ENCODE measurements around the gene PITX2.

PITX2 gene

DNA sequence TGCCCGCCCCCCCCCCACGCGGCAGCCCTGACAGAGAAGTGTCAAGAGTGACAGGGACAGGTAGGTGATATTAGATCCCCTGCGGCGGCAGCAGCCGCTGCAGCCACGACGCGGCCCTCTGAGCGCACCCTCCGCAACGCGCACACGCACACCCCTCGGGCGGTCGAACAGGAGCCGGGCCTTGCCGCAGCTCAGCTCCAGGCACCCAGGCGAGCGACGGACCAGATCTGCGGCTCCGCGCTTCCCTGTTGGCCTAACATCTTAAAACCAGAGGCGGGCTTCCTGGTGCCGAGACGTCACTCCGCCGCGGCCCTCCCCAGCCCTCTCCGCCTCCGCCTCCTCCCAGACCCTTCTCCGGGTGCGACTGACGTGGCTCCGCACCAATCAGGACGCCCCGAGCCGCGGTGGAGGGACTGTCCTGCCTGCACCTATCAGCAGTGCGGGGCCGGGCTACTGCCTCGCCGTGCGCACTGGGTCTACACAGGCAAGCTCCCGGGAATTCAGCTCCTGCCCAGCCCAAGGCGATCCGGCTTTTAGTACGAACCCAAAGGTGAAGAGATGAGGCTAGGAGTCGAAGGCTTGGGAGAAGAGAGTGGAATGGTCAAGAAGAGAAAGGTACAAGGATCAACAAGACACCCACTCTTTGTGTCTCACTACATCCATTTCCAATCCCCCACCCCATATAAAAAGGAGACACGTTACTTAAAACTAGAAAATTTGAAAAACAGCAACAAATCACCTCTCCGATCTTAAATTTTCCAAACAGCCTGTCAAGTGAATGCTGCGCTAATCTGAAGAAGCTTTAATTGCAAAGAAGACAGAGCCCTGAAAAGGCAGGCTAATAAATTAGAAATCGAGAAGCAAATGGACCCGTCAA, at the start of gene PITX2:
Gene PITX2, minus strand, starts transcription at position 237 of the 877 bp plus-strand sequence. CDS start 617 bp downstream, outside the sequence.
- no peak within 1 kb of the TSS for H3K27ac ChIP-seq
- no peaks in the 10 kb centered on the region; a peak in 1 of 22 replicates for H3K36me3 ChIP-seq
- H4K20me1 ChIP-seq, result no peaks in the 10 kb centered on the region; a peak in 2 of 22 replicates
- H3K9me3 ChIP-seq (replicated peaks in 1 of 11), result peaks cover 53 to 74% (median 65%) of the 10 kb centered on the region in 11 experiments
- peaks cover 98 to 100% (median 100%) of the 10 kb centered on the region in 11 experiments for H3K27me3 ChIP-seq
- peaks cover 0 to 9% (median 0%) of the 10 kb centered on the region in 10 experiments; a peak in 2 of 20 replicates for H3K4me1 ChIP-seq
- H3K4me2 ChIP-seq, result no peak within 1 kb of the TSS
- no peak for TF ChIP-seq Cebpa-rat (IDR thresholded peaks at IDR 0.05)
- no peak within 1 kb of the TSS for H3K4me3 ChIP-seq
- no peak within 1 kb of the TSS for H3K9ac ChIP-seq

DNA sequence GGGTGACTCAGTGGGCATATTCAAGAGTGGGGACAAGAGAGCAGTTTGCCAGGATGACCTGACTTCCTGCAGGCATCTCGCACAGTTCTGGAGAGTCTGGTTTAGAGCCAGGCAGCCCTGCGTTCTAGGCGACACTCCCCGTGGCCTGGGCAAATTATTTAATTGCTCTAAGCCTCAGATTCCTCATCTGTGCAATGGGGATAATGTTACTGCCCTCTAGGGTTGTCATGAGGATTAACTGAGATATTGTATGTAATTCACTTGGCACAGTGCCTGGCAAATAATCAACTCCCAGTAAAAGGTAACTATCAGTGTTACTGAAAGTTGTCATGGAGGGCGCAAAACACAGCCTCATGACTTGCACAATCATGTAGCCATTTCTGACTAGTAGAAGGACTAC, 48.8 kb upstream of the PITX2 start:
- no peak for TF ChIP-seq Cebpa-rat (IDR thresholded peaks at IDR 0.05)
- Histone ChIP-seq H3K4me1 (no peaks in the 10 kb centered on the region), H3K27me3 (no peaks in the 10 kb centered on the region), H3K9ac (no peak overlapping the region), H4K20me1 (no peaks in the 10 kb centered on the region), H3K27ac (no peak overlapping the region), H3K36me3 (no peaks in the 10 kb centered on the region), H3K4me3 (no peak overlapping the region), H3K9me3 (replicated peaks in 1 of 11) (no peaks in the 10 kb centered on the region), H3K4me2 (no peak overlapping the region)

DNA sequence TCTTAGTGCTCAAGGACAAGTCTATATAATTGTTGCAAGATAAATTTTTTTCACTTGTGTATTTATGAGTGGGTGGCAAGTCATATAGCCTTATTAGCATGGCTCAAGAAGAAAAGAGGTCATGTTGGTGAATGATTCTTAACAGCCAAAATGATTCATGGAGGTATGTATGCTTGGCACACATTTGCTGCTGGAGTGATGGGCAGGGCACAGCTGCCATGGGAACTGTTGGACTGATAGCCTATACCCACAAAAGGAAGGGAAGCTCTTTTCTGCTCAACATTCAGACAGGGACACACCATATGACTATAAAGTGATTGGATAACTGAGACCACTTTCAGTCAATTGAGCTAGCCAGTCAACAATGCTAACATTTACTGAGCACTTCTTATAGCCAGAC, 46.8 kb upstream of the PITX2 start:
- Histone ChIP-seq H3K4me2 (no peak overlapping the region), H3K36me3 (no peaks in the 10 kb centered on the region), H4K20me1 (no peaks in the 10 kb centered on the region), H3K27ac (no peak overlapping the region), H3K4me1 (no peaks in the 10 kb centered on the region), H3K9me3 (replicated peaks in 1 of 11) (no peaks in the 10 kb centered on the region), H3K9ac (no peak overlapping the region), H3K4me3 (no peak overlapping the region), H3K27me3 (no peaks in the 10 kb centered on the region)
- TF ChIP-seq Cebpa-rat (IDR thresholded peaks at IDR 0.05), result no peak

DNA sequence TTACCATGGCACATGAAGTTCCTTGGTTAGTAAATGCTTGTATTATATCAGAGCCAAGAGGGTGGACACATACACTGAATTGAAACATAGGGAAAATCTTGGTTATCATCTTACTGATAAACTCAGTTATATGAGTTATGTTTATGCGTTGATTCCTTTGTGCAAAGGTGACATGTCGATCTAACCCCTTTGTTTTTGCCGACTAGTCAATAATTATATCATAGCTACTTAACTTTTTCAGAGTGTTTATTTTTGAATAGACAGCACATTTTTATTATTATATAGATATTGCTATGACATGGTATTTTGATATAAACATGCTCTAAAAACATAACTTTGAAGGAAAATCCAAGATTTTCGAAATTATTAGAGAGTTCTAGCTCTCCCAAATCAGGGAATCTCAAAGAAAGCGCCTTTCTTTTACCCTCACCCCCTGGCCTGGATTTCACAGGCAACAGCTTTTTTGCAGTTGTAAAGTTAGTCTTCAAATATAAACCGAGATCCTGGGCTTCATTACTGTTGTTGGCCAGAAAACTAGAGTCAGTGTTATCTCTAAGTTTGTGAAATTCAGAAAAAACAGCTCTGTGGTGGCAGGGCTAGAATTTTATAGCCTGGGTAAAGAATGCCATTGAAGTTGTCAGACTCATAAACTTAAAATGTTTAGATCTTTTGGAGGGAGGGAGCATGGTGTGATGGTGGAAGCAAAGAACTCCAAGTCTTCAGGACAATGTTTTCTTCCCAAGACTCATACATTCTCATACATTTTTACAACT, 45.8 kb upstream of the PITX2 start:
- no peak for TF ChIP-seq Cebpa-rat (IDR thresholded peaks at IDR 0.05)
- H3K27me3 ChIP-seq, result no peaks in the 10 kb centered on the region
- H3K9me3 ChIP-seq (replicated peaks in 1 of 11), result no peaks in the 10 kb centered on the region
- H3K9ac ChIP-seq, result no peak overlapping the region
- no peak overlapping the region for H3K4me3 ChIP-seq
- no peaks in the 10 kb centered on the region for H3K36me3 ChIP-seq
- no peak overlapping the region for H3K27ac ChIP-seq
- H3K4me2 ChIP-seq, result no peak overlapping the region
- no peaks in the 10 kb centered on the region for H4K20me1 ChIP-seq
- no peaks in the 10 kb centered on the region for H3K4me1 ChIP-seq

DNA sequence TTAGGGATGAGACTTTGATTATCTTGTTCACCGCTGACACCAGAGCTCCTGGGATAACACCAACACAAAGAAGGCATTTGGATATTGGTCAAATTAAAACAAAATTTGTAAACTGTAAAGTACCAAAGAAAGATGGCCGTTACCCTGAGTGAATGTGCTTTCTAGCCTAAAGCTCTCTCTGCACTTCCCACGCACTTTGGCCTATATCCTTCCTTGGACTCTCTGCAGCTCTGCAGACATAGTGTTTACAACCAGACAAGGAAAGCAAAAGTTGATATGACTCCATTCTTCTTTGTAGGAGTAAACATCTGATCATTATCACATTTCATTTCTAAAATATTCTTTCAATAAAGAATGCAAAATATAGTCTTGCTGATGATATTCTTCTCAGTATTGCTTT, 44.8 kb upstream of the PITX2 start:
- no peaks in the 10 kb centered on the region for H4K20me1 ChIP-seq
- no peaks in the 10 kb centered on the region for H3K36me3 ChIP-seq
- no peak overlapping the region for H3K4me3 ChIP-seq
- no peak for TF ChIP-seq Cebpa-rat (IDR thresholded peaks at IDR 0.05)
- H3K27ac ChIP-seq, result no peak overlapping the region
- H3K9me3 ChIP-seq (replicated peaks in 1 of 11), result no peaks in the 10 kb centered on the region
- no peak overlapping the region for H3K4me2 ChIP-seq
- H3K27me3 ChIP-seq, result no peaks in the 10 kb centered on the region
- H3K9ac ChIP-seq, result no peak overlapping the region
- no peaks in the 10 kb centered on the region for H3K4me1 ChIP-seq

DNA sequence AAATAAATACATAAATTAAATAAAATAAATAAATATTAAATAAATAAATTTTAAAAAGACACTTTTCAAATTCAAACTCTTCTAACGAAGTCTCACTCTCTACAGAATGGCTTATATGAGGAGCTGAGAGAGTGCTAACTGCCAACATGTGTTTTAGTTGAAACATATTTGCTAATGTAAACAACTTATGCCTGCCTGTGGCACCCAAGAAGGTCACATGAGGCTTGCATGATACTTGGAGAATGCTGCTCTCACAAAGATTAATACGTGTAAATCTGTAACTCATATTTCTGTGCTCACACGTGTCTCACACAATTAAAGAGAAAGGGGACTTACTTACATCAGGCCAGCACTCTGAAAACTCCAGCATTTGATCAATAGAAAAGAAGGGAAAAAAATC, 43.2 kb upstream of the PITX2 start:
- Histone ChIP-seq H3K27me3 (no peaks in the 10 kb centered on the region), H3K36me3 (no peaks in the 10 kb centered on the region), H3K9me3 (replicated peaks in 1 of 11) (no peaks in the 10 kb centered on the region), H4K20me1 (no peaks in the 10 kb centered on the region), H3K9ac (no peak overlapping the region), H3K4me2 (no peak overlapping the region), H3K4me3 (no peak overlapping the region), H3K27ac (no peak overlapping the region), H3K4me1 (no peaks in the 10 kb centered on the region)
- no peak for TF ChIP-seq Cebpa-rat (IDR thresholded peaks at IDR 0.05)

DNA sequence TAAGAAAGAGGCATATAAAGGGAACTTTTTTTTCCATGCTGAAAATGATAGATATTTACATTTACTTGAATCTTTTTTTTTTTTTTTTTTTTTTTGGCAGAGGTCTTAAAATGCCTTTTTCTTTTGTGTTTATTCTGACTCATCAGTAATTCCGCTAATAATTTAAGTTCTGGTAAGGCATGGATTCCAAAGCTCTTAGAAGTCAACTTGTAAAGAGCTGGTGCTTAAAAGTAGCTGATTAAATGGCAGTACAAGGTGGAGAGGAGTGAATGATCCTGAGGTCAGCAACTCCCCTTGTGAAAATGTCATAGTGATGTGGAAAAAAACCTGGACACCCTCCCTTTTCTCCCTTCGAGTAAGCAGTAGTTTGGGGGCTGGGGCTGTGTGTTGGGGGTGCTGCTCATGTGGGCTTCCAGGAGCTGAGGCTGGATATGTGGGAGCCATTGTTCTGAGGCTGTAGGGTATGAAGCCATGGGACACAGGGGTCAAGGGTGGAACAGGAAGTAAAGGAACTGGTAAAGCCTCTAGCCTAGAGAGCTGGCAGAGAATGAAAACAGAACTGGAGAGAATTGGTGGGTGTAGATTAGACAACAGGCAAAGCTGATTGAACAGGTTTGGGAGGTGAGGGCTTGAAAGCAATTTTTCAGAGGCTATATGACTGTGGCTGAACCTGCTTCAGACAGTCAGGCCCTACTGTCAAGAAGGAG, 41.0 kb upstream of the PITX2 start:
- H4K20me1 ChIP-seq, result no peaks in the 10 kb centered on the region
- no peaks in the 10 kb centered on the region; a peak in 1 of 22 replicates for H3K9me3 ChIP-seq (replicated peaks in 1 of 11)
- no peak overlapping the region for H3K4me3 ChIP-seq
- H3K36me3 ChIP-seq, result no peaks in the 10 kb centered on the region
- no peak overlapping the region for H3K9ac ChIP-seq
- no peak overlapping the region for H3K4me2 ChIP-seq
- no peaks in the 10 kb centered on the region for H3K4me1 ChIP-seq
- H3K27me3 ChIP-seq, result no peaks in the 10 kb centered on the region
- TF ChIP-seq Cebpa-rat (IDR thresholded peaks at IDR 0.05), result no peak
- H3K27ac ChIP-seq, result no peak overlapping the region

DNA sequence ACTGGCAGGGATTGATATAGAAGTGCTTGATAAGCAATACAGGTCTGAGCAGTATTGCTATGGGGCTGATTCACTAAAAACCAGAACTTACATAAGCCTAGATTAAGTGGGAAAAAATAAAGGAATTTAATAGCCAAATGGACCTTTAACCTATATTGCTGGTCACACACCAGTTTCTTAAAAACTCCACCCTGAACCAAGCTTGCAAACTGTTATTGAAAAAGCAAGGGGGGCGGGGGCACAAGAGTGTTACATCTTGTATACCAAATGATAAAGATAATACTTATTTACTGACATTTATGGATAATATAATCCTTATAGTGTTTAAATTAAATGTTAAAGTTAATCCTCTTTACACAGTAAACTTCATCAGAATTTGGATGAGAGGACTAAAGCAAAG, 40.3 kb upstream of the PITX2 start:
- Histone ChIP-seq H3K4me3 (no peak overlapping the region), H3K4me2 (no peak overlapping the region)
- no peak for TF ChIP-seq Cebpa-rat (IDR thresholded peaks at IDR 0.05)

DNA sequence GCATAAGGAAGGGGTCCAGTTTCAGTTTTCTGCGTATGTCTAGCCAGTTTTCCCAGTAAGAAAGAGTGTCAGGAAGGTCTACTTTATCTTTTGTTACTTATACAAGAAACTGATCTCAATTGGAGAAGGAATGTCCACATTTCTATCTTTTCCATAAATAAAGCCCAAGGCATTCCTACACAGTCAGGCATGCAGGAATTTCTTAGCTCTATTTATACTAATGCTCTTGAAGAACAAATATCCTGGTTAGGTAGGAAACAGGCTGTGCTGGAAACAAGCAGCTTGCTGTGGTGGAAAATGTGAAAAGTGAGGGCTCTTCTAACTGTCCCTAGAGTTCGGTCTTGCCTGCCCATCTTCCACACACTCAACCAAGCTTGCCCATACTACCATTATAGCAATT, 37.9 kb upstream of the PITX2 start:
- no peaks in the 10 kb centered on the region for H4K20me1 ChIP-seq
- no peak overlapping the region for H3K9ac ChIP-seq
- no peak overlapping the region for H3K4me2 ChIP-seq
- no peak overlapping the region for H3K27ac ChIP-seq
- no peaks in the 10 kb centered on the region for H3K4me1 ChIP-seq
- TF ChIP-seq Cebpa-rat (IDR thresholded peaks at IDR 0.05), result no peak
- H3K9me3 ChIP-seq (replicated peaks in 1 of 11), result no peaks in the 10 kb centered on the region; a peak in 1 of 22 replicates
- no peak overlapping the region for H3K4me3 ChIP-seq
- H3K27me3 ChIP-seq, result no peaks in the 10 kb centered on the region
- H3K36me3 ChIP-seq, result no peaks in the 10 kb centered on the region

More for the DNA sequence above, 40.3 kb upstream of the PITX2 start:
- H3K36me3 ChIP-seq, result no peaks in the 10 kb centered on the region
- H3K27me3 ChIP-seq, result no peaks in the 10 kb centered on the region
- no peaks in the 10 kb centered on the region for H4K20me1 ChIP-seq
- no peaks in the 10 kb centered on the region for H3K4me1 ChIP-seq
- no peak overlapping the region for H3K27ac ChIP-seq
- no peak overlapping the region for H3K9ac ChIP-seq
- no peaks in the 10 kb centered on the region; a peak in 1 of 22 replicates for H3K9me3 ChIP-seq (replicated peaks in 1 of 11)
